D721Med (cell line): ENCODE data around the gene TNS1.

Experiments
- DNase-seq: peaks from one replicate; pipeline ENCODE4 v3.0.0; 2011; ENCODE audit warnings: low spot score; ENCODE audit not compliant: insufficient read length
- FAIRE-seq: peaks from 2 replicates; lab custom pipeline; 2011; peaks lifted over from hg19 to GRCh38; lab: Jason Lieb, UNC
- TF ChIP-seq, protein P1 (sequence below): IDR thresholded peaks from 2 replicates; pipeline ENCODE4 v1.5.1; 2012; ENCODE audit warnings: mild to moderate bottlenecking, control low read depth; ENCODE audit not compliant: insufficient read depth; ENCODE audit errors: missing control alignments

Gene TNS1

DNA sequence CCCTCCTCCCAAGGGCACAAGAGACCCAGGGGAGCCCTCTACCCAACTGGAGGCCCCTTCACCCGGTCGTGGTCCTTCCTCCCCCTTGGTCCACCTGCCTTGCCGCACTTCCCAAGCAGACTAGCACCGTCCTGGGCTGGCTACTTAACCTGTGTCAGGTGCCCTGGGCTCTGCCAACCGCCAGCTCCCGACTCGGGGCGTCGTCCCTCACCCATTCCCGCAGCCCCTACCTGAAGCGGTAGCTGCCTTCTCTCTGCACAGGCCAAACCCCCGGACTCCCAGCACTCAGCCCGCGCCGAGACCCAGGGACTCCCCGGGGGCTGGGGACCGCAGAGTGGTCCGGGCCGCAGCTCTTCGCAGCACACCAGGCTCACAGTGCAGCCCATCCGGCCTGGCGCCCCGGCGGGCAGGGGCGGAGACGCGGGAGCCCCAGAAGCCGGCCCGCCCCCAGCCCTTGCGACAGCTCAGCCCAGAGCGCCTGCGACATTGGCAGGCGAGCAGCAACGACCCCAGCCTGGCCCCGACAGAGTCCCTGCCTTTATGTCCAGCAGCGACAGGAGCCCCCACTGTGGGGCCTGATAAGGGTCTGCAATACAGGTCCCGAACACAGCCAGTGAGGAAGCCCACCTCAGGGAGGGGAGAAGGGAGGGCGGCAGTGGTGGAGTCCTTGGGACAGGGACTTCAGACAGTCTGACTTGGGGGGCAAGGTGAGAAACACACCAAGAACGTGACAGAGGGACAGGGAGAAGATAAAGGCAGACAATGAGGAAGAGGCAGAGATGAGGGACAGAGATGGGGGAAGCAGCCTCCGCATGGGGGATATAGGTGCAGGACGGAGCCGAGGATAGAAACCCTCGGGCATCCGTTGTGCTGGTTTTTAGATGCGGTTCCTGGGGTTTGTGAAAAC, 31.0 kb upstream of the TNS1 start:
- no peak for DNase-seq
- no peak for FAIRE-seq
- TF ChIP-seq, protein P1, sequence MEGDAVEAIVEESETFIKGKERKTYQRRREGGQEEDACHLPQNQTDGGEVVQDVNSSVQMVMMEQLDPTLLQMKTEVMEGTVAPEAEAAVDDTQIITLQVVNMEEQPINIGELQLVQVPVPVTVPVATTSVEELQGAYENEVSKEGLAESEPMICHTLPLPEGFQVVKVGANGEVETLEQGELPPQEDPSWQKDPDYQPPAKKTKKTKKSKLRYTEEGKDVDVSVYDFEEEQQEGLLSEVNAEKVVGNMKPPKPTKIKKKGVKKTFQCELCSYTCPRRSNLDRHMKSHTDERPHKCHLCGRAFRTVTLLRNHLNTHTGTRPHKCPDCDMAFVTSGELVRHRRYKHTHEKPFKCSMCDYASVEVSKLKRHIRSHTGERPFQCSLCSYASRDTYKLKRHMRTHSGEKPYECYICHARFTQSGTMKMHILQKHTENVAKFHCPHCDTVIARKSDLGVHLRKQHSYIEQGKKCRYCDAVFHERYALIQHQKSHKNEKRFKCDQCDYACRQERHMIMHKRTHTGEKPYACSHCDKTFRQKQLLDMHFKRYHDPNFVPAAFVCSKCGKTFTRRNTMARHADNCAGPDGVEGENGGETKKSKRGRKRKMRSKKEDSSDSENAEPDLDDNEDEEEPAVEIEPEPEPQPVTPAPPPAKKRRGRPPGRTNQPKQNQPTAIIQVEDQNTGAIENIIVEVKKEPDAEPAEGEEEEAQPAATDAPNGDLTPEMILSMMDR = no peak

DNA sequence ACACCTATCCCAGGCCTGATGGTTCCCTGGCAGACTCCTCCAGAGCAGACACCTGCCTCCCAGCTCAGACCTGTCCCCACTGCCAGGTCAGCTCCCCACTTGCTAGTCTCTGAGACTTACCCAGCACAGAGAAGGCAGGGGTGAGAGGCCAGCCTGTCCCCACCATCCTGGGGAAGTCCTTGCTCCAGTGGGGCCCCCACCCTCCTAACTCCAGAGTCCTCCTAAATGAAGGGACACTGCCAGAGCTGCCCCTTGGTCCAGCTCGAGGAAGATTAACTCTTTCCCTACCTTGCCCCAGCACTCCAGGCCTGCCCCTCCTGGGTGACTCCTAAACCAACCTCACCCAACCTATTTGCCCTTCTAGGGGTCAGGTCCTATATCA, 30.4 kb upstream of the TNS1 start:
- TF ChIP-seq, protein P1 = no peak
- FAIRE-seq (no peak), DNase-seq (no peak)

DNA sequence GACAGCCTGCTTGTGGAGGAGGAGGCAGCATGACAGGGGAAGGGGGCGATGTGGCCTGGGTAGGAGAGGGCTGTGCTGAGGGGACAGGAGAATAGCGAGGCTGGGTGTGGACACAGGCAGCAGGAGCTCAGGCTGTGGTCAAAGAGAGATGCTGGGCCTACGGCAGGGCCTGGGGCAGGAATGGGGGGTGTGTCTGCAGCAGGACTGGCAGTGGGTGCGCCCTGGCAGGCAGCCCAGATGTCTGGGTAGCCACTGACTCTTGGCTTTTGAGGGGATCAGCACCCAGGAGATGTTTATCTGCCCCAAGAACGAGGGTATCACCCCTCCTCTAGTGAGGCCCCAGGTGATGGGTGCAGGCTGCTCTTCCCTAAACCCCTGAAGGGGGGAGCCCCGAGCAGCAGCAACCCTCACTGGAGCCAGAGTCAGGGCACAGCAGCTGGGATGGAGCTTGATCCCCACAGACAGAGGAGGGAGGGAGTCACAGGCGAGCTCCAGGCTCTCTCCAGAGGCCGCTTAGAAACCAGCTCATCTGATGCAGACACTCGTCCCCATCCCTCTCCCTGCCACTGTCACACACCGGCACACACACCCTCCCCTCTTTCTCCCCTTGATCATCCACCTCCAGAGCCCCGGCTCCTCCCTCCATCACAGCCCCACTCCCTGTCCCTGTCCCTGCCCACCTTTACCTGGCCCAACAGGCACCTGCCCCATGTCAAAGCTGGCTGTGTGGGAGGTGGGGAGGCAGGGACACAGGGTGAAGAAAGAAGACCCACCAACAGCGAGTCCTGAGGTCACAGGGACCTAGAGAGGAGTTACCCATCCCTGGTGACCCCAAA, 29.8 kb upstream of the TNS1 start:
- DNase-seq (no peak), FAIRE-seq (no peak)
- TF ChIP-seq, protein P1 = no peak

DNA sequence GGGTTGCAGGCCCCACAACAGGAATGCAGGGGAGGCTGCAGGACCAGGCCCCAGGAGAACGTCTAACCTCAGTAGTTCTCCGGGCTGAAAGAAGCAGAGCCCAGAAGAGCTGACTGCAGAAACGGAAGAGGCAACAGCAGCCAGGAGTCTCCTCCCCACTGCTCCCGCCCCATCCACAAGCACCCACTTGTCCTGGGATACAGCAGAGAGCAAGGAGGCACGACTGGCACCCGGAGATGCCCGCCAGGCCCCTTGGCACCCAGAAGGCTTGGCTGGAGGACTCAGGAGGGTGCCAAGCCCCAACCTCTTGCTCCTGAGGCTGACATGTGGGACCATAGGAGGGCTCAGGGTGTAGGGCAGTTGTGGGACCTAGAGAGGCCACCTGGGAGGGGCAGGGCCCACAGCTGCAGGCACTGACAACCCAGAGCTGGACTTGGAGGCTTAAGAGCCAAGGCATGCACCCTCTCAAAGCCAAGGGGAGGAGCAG, 29.0 kb upstream of the TNS1 start:
- TF ChIP-seq, protein P1 = no peak
- DNase-seq = no peak
- FAIRE-seq = no peak

DNA sequence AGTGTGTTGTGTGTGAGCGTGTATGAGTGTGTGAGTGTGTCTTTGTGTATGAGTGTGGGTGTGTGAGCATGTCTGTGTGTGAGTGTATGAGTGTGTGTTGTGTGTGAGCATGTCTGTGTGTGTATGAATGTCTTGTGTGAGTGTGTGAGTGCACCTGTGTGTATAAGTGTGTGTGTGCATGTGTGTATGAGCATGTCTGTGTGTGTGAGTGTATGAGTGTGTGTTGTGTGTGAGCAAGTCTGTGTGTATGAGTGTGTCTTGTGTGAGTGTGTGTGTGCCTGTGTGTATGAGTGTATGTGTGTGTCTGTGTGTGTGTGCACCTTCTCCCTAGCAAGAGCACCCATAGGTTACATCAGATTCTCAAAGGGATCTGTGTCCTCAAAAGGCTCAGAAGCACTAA, 28.5 kb upstream of the TNS1 start:
- FAIRE-seq (no peak), DNase-seq (no peak)

DNA sequence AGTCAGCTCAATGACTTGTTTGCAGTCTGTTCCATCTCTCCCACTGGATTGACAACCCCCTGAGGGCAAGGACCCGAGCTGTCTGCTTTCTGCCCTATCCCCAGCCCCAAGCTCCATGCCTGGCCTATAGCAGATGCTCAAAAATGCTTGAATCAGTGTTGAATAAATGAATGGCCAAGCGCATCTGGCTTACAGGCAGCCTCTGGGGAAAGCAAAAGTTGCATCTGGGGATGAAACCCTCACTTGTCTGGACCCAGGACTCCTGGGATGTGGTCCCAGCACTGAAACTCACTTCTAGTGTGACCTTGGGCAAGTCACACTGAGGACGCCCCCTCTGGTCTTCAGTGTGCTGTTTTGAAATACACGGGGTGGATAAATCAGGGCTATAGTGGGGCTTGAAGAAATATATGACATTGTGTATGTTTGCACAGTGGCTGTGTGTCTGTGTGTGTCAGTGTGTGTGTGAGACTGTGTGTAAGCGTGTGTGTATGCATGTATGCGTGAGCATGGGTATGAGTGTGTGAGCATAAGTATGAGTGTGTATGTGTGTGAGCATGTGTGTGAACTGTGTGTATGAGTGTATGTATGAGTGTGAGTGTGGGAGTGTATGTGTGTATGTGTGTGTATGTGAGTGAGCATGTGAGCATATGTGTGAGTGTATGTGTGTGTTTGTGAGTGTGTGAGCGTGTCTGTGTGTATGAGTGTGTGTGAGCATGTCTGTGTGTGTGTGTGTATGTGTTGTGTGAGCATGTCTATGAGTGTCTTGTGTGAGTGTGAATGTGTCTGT, 27.8 kb upstream of the TNS1 start:
- TF ChIP-seq, protein P1 = no peak
- DNase-seq (no peak), FAIRE-seq (no peak)

More for the DNA sequence above, 28.5 kb upstream of the TNS1 start:
- TF ChIP-seq, protein P1 = no peak
